ENCODE data around the gene AOC1. TPM values are rescaled to one million over a fixed set of nuclear protein-coding genes. Genes with fewer than 3 reads are reported as not detected.
"Not testable (repeated sequence)": the region's sequence is repeated elsewhere in the genome, so short reads cannot be mapped to it uniquely, and the experiment has no call there.

AOC1 gene
- total RNA-seq, 1 experiment from 2014 or later, result not detected

DNA sequence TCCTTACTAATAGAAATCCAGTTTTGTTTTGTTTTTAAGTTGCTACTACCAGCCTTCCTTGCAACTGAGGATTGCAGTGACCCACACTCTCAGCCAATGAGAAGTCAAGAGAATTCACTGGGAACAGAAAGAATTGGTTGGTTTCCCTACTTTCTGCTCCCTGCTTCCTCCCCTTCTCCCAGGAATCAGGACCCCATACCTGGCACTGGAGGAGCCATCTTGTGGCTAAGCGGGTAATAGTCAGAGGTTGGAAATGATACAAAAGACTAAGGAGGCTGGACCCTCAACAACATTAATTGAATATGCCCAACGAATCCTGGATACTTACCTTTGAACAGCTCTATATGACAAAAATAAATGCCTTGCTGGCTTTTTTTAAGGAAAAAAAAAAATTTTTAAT, 45.5 kb upstream of the AOC1 start:
- intact Hi-C loops (cut with micrococcal nuclease), result no loop called here
- Histone ChIP-seq H3F3A (ENCODE audit: low read length, unreplicated experiment) (no peaks in the 10 kb centered on the region), H4K20me1 (ENCODE audit: low read length) (no peaks in the 10 kb centered on the region), H3K4me3 (ENCODE audit: low read length) (no peak overlapping the region), H3K9me2 (replicated peaks; ENCODE audit: low read length) (no peaks in the 10 kb centered on the region), H2AFZ (ENCODE audit: low read length) (no peak overlapping the region), H3K4me1 (ENCODE audit: insufficient read depth, low read length) (no peaks in the 10 kb centered on the region), H3K27me3 (ENCODE audit: low read length) (peaks cover 34% of the 10 kb centered on the region), H3K9ac (ENCODE audit: low read length) (no peak overlapping the region), H3K4me2 (ENCODE audit: low read length) (no peak overlapping the region), H3K79me2 (ENCODE audit: low read length) (no peaks in the 10 kb centered on the region), H3K9me3 (ENCODE audit: low read length) (no peaks in the 10 kb centered on the region), H3K36me3 (ENCODE audit: low read depth, low read length) (no peaks in the 10 kb centered on the region), H3K27ac (ENCODE audit: low read length) (no peak overlapping the region)
- TF ChIP-seq, protein P1, sequence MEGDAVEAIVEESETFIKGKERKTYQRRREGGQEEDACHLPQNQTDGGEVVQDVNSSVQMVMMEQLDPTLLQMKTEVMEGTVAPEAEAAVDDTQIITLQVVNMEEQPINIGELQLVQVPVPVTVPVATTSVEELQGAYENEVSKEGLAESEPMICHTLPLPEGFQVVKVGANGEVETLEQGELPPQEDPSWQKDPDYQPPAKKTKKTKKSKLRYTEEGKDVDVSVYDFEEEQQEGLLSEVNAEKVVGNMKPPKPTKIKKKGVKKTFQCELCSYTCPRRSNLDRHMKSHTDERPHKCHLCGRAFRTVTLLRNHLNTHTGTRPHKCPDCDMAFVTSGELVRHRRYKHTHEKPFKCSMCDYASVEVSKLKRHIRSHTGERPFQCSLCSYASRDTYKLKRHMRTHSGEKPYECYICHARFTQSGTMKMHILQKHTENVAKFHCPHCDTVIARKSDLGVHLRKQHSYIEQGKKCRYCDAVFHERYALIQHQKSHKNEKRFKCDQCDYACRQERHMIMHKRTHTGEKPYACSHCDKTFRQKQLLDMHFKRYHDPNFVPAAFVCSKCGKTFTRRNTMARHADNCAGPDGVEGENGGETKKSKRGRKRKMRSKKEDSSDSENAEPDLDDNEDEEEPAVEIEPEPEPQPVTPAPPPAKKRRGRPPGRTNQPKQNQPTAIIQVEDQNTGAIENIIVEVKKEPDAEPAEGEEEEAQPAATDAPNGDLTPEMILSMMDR (conservative IDR thresholded peaks at IDR 0.05; ENCODE audit: low read depth, low read length), result no peak; the same call in 1 of the 2 replicates
- TF ChIP-seq EZH2 (IDR thresholded peaks at IDR 0.05; ENCODE audit: low read length, unreplicated experiment), result no peak
- no peak for TF ChIP-seq EZH2phosphoT487 (IDR thresholded peaks at IDR 0.05; ENCODE audit: borderline replicate concordance, low read length)
- no TSS peak for BruUV-seq (replicated peaks)
- no peak for DNase-seq
- no peak for ATAC-seq
- ChIA-PET POLR2A (ENCODE audit: unreplicated experiment) (no interaction called here), CTCF (no interaction called here)

DNA sequence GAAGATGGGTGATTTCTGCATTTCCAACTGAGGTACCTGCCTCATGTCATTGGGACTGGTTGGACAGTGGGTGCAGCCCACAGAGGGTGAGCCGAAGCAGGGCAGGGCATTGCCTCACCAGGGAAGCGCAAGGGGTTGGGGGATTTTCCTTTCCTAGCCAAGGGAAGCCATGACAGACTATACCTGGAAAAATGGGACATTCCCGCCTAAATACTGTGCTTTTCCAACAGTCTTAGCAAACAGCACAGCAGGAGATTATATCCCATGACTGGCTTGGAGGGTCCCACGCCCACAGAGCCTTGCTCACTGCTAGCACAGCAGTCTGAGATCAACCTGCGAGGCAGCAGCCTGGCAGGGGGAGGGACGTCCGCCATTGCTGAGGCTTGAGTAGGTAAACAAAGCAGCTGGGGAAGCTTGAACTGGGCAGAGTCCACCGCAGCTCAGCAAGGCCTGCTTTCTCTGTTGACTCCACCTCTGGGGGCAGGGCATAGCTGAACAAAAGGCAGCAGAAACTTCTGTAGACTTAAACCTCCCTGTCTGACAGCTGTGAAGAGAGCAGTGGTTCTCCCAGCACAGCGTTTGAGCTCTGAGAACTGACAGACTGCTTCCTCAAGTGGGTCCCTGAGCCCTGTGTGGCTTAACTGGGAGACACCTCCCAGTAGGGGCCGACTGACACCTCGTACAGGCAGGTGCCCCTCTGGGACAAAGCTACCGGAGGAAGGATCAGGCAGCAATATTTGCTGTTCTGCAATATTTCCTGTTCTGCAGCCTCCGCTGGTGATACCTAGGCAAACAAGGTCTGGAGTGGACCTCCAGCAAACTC, 44.5 kb upstream of the AOC1 start:
- H3K36me3 ChIP-seq (ENCODE audit: low read depth, low read length); H4K20me1 ChIP-seq (ENCODE audit: low read length); H3K4me3 ChIP-seq (ENCODE audit: low read length); H3K4me1 ChIP-seq (ENCODE audit: insufficient read depth, low read length); H3K27ac ChIP-seq (ENCODE audit: low read length); BruUV-seq (replicated peaks); H2AFZ ChIP-seq (ENCODE audit: low read length); intact Hi-C loops (cut with micrococcal nuclease); H3F3A ChIP-seq (ENCODE audit: low read length, unreplicated experiment); H3K4me2 ChIP-seq (ENCODE audit: low read length); H3K79me2 ChIP-seq (ENCODE audit: low read length); ATAC-seq; CTCF ChIA-PET; DNase-seq; POLR2A ChIA-PET (ENCODE audit: unreplicated experiment); H3K9me3 ChIP-seq (ENCODE audit: low read length); H3K9ac ChIP-seq (ENCODE audit: low read length); H3K9me2 ChIP-seq (replicated peaks; ENCODE audit: low read length): not testable (repeated sequence)
- peaks cover 25% of the 10 kb centered on the region for H3K27me3 ChIP-seq (ENCODE audit: low read length)

DNA sequence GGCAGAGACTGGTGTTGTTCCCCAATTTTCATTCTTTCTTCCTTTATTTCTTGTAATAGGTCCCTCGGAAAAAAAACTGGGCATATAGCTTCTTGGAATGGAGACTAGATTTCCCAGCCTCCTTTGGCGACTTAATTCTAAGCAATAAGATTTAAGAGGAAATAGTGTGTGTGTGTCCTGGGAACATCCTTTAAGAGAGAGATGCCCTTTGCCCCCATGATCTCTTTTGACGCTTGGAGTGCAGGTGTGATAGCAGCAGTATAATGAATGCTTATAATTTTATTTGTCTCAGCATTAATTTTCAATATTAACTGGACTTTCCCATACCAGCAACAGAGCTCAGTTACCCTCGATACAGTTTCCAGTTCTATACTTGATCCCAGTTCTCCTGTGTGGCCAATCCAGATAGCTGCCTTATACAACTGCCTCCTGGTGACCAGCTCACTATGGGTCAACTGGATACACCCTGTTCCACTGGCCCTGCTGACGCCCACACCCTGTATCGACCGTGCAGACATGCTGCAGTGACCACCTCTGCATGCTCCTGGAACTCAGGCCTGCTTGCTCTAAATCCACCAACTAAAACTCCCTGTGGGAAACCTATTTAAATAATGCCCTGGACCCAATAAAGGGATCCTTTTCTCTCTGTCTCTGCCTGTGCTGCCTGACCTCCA, 37.9 kb upstream of the AOC1 start:
- Histone ChIP-seq H3K36me3 (ENCODE audit: low read depth, low read length) (no peaks in the 10 kb centered on the region), H3K27me3 (ENCODE audit: low read length) (peaks cover 20% of the 10 kb centered on the region; the same call in 1 of the 2 replicates), H3K9ac (ENCODE audit: low read length) (no peak overlapping the region), H3K79me2 (ENCODE audit: low read length) (no peaks in the 10 kb centered on the region), H3K4me2 (ENCODE audit: low read length) (no peak overlapping the region), H3K9me2 (replicated peaks; ENCODE audit: low read length) (no peaks in the 10 kb centered on the region), H2AFZ (ENCODE audit: low read length) (no peak overlapping the region), H3K4me3 (ENCODE audit: low read length) (no peak overlapping the region), H4K20me1 (ENCODE audit: low read length) (no peaks in the 10 kb centered on the region), H3F3A (ENCODE audit: low read length, unreplicated experiment) (no peaks in the 10 kb centered on the region), H3K27ac (ENCODE audit: low read length) (no peak overlapping the region), H3K9me3 (ENCODE audit: low read length) (no peaks in the 10 kb centered on the region), H3K4me1 (ENCODE audit: insufficient read depth, low read length) (no peaks in the 10 kb centered on the region)
- TF ChIP-seq EZH2 (IDR thresholded peaks at IDR 0.05; ENCODE audit: low read length, unreplicated experiment) (no peak), EZH2phosphoT487 (IDR thresholded peaks at IDR 0.05; ENCODE audit: borderline replicate concordance, low read length) (no peak)
- DNase-seq, result no peak
- no TSS peak for BruUV-seq (replicated peaks)
- POLR2A ChIA-PET (ENCODE audit: unreplicated experiment), result no interaction called here
- ATAC-seq, result no peak
- intact Hi-C loops (cut with micrococcal nuclease), result no loop called here
- CTCF ChIA-PET, result no interaction called here

Measured in PC-3 (cell line).